Measurements from ENCODE around the gene ERGIC2. TPM values are rescaled to one million over a fixed set of nuclear protein-coding genes. Genes with fewer than 3 reads are reported as not detected.
"Not testable (repeated sequence)": the region's sequence is repeated elsewhere in the genome, so short reads cannot be mapped to it uniquely, and the experiment has no call there.

ERGIC2 gene
- total and polyA plus RNA-seq, 2 donors from 2014 or later: 60.5 to 65.1 TPM

DNA sequence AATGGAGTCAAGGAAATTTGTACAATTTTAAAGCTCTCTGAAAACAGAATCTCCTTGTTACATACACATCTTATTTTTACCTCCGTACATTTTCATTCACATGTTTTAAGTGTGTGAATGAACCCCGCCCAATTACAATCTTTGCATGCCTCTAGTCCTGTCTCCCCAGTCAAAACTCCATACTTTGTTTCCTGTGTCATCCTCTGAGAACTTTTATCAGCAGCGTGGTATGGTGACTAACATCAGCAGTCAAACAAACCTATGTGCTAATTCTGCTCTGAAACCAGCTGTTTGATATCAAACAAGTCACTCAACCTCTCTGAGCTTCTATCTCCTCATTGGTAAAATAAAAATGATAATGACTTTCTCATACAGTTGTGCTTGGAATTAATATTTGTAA lies 15.8 kb upstream of the ERGIC2 start:
- intact Hi-C loops (cut with DNase I): no loop called here
- Histone ChIP-seq H3K36me3 (ENCODE audit: control insufficient read depth in 2 of 3, insufficient read depth in 3 of 3, low read length in 3 of 3) (no peaks in the 10 kb centered on the region), H3K4me3 (ENCODE audit: low read length in 3 of 3) (no peak overlapping the region), H3K9ac (ENCODE audit: low read length in 3 of 3) (no peak overlapping the region), H3K9me3 (ENCODE audit: control insufficient read depth in 2 of 3, insufficient read depth in 1 of 3, low read length in 3 of 3) (no peaks in the 10 kb centered on the region), H3K27me3 (ENCODE audit: control insufficient read depth, insufficient read depth, low read length) (no peaks in the 10 kb centered on the region), H3K27ac (ENCODE audit: low read depth in 2 of 2, low read length in 2 of 2) (no peak overlapping the region), H3K4me1 (ENCODE audit: control insufficient read depth in 2 of 3, insufficient read depth in 2 of 3, low read depth in 1 of 3, low read length in 3 of 3) (no peaks in the 10 kb centered on the region)
- no peak for FAIRE-seq
- DNase-seq: no peak
- TF ChIP-seq CTCF (IDR thresholded peaks at IDR 0.05; ENCODE audit: borderline replicate concordance, extremely low read depth, insufficient read depth): no peak

- DNase-seq (peak in 2 of 5 donors; percentile 7 to 12), FAIRE-seq (no peak)
- intact Hi-C loops (cut with DNase I): no loop called here
- H3K27me3 ChIP-seq (ENCODE audit: control insufficient read depth, insufficient read depth, low read length): no peaks in the 10 kb centered on the region
- no peak overlapping the region for H3K9ac ChIP-seq (ENCODE audit: low read length in 3 of 3)
- no peaks in the 10 kb centered on the region for H3K36me3 ChIP-seq (ENCODE audit: control insufficient read depth in 2 of 3, insufficient read depth in 3 of 3, low read length in 3 of 3)
- H3K4me1 ChIP-seq (ENCODE audit: control insufficient read depth in 2 of 3, insufficient read depth in 2 of 3, low read depth in 1 of 3, low read length in 3 of 3): no peaks in the 10 kb centered on the region
- no peak for TF ChIP-seq CTCF (IDR thresholded peaks at IDR 0.05; ENCODE audit: borderline replicate concordance, extremely low read depth, insufficient read depth)
- H3K4me3 ChIP-seq (ENCODE audit: low read length in 3 of 3): no peak overlapping the region
- no peaks in the 10 kb centered on the region for H3K9me3 ChIP-seq (ENCODE audit: control insufficient read depth in 2 of 3, insufficient read depth in 1 of 3, low read length in 3 of 3)
- H3K27ac ChIP-seq (ENCODE audit: low read depth in 2 of 2, low read length in 2 of 2): no peak overlapping the region
Measured at GRCh38 chr12:29395356-29395755, 14.4 kb upstream of the ERGIC2 start.

GRCh38 chr12:29390419-29390818 lies 9.4 kb upstream of the ERGIC2 start:
- H3K27me3 ChIP-seq (ENCODE audit: control insufficient read depth, insufficient read depth, low read length); DNase-seq; H3K4me1 ChIP-seq (ENCODE audit: control insufficient read depth in 2 of 3, insufficient read depth in 2 of 3, low read depth in 1 of 3, low read length in 3 of 3); H3K36me3 ChIP-seq (ENCODE audit: control insufficient read depth in 2 of 3, insufficient read depth in 3 of 3, low read length in 3 of 3); intact Hi-C loops (cut with DNase I); H3K27ac ChIP-seq (ENCODE audit: low read depth in 2 of 2, low read length in 2 of 2); FAIRE-seq; H3K4me3 ChIP-seq (ENCODE audit: low read length in 3 of 3); H3K9me3 ChIP-seq (ENCODE audit: control insufficient read depth in 2 of 3, insufficient read depth in 1 of 3, low read length in 3 of 3); H3K9ac ChIP-seq (ENCODE audit: low read length in 3 of 3): not testable (repeated sequence)

GRCh38 chr12:29389295-29389919 lies 8.4 kb upstream of the ERGIC2 start:
- peak in 1 of 5 donors; percentile 65 for DNase-seq
- no peaks in the 10 kb centered on the region for H3K4me1 ChIP-seq (ENCODE audit: control insufficient read depth in 2 of 3, insufficient read depth in 2 of 3, low read depth in 1 of 3, low read length in 3 of 3)
- H3K27me3 ChIP-seq (ENCODE audit: control insufficient read depth, insufficient read depth, low read length): no peaks in the 10 kb centered on the region
- H3K27ac ChIP-seq (ENCODE audit: low read depth in 2 of 2, low read length in 2 of 2): no peak overlapping the region
- H3K9ac ChIP-seq (ENCODE audit: low read length in 3 of 3): no peak overlapping the region
- no peaks in the 10 kb centered on the region for H3K9me3 ChIP-seq (ENCODE audit: control insufficient read depth in 2 of 3, insufficient read depth in 1 of 3, low read length in 3 of 3)
- no peaks in the 10 kb centered on the region for H3K36me3 ChIP-seq (ENCODE audit: control insufficient read depth in 2 of 3, insufficient read depth in 3 of 3, low read length in 3 of 3)
- intact Hi-C loops (cut with DNase I): no loop called here
- H3K4me3 ChIP-seq (ENCODE audit: low read length in 3 of 3): no peak overlapping the region
- no peak for TF ChIP-seq CTCF (IDR thresholded peaks at IDR 0.05; ENCODE audit: borderline replicate concordance, extremely low read depth, insufficient read depth)
- FAIRE-seq: no peak

GRCh38 chr12:29386084-29386680 lies 5.2 kb upstream of the ERGIC2 start:
- H3K4me1 ChIP-seq (ENCODE audit: control insufficient read depth in 2 of 3, insufficient read depth in 2 of 3, low read depth in 1 of 3, low read length in 3 of 3); FAIRE-seq; H3K9me3 ChIP-seq (ENCODE audit: control insufficient read depth in 2 of 3, insufficient read depth in 1 of 3, low read length in 3 of 3); H3K27ac ChIP-seq (ENCODE audit: low read depth in 2 of 2, low read length in 2 of 2); H3K9ac ChIP-seq (ENCODE audit: low read length in 3 of 3); H3K4me3 ChIP-seq (ENCODE audit: low read length in 3 of 3); H3K27me3 ChIP-seq (ENCODE audit: control insufficient read depth, insufficient read depth, low read length); intact Hi-C loops (cut with DNase I); H3K36me3 ChIP-seq (ENCODE audit: control insufficient read depth in 2 of 3, insufficient read depth in 3 of 3, low read length in 3 of 3): not testable (repeated sequence)
- peak in 1 of 5 donors; percentile 67 for DNase-seq

DNA sequence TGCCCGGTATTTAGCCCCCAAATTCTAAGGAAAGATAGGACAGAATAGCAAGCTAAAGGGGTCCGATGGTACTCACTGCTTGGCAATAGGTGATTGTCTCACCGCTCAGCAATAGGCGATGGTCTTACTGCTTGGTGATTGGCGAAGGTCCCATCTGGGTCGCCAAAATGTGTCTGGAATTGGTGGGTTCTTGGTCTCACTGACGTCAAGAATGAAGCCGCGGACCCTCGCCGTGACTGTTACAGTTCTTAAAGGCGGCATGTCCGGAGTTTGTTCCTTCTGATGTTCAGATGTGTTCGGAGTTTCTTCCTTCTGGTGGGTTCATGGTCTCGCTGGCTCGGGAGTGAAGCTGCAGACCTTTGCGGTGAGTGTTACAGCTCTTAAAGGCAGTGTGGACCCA lies 4.2 kb upstream of the ERGIC2 start:
- H3K9ac ChIP-seq (ENCODE audit: low read length in 3 of 3); H3K4me1 ChIP-seq (ENCODE audit: control insufficient read depth in 2 of 3, insufficient read depth in 2 of 3, low read depth in 1 of 3, low read length in 3 of 3); H3K27me3 ChIP-seq (ENCODE audit: control insufficient read depth, insufficient read depth, low read length); H3K36me3 ChIP-seq (ENCODE audit: control insufficient read depth in 2 of 3, insufficient read depth in 3 of 3, low read length in 3 of 3); H3K4me3 ChIP-seq (ENCODE audit: low read length in 3 of 3); intact Hi-C loops (cut with DNase I); H3K27ac ChIP-seq (ENCODE audit: low read depth in 2 of 2, low read length in 2 of 2); H3K9me3 ChIP-seq (ENCODE audit: control insufficient read depth in 2 of 3, insufficient read depth in 1 of 3, low read length in 3 of 3); FAIRE-seq: not testable (repeated sequence)
- peak in 1 of 5 donors; percentile 43 for DNase-seq
